ENCODE data around the gene LCN15.
"Not testable (repeated sequence)": the region's sequence is repeated elsewhere in the genome, so short reads cannot be mapped to it uniquely, and the experiment has no call there.

LCN15 gene

GRCh38 chr9:136722093-136722968, 42.0 kb downstream of the LCN15 start:
- DNase-seq (ENCODE audit: low read depth): no peak

DNA sequence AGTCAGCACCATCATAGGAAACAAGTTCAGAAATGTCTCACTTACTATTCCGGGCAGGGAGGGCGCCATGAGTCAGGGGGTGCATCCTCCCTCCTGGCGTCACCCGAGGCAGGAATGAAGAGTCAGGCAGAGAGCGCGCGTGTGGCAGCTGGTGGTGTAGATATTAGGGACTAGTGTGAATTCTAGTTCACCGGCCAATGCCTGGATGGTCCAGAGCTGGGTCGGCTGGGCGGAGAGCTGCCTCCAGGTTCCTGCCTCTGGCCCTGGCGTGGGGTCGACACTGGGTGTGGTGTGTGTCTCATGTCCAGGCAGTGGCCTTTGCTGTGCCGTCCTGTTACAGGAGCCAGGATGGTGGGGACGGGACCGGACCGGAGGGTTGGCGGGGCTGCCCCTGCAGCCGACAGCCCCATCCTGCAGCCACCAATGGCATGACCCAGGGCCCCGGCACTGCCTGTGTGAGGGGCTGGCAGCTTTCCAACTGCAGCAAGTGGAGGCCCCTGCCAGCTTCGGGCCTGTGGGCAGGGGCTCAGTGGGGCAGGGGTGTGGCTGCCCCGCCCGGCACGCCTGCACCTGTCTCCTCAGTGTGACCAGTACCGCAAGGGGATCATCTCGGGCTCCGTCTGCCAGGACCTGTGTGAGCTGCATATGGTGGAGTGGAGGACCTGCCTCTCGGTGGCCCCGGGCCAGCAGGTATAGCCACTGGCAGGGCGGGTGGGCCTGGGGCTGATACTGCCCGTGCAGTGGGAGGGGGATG, 42.8 kb downstream of the LCN15 start:
- DNase-seq (ENCODE audit: low read depth): no peak

GRCh38 chr9:136720898-136721338, 43.4 kb downstream of the LCN15 start:
- DNase-seq (ENCODE audit: low read depth): no peak

- DNase-seq (ENCODE audit: low read depth): no peak
These were observed 43.9 kb downstream of the LCN15 start for GRCh38 chr9:136720251-136720897.

- DNase-seq (ENCODE audit: low read depth): no peak
These were observed 45.0 kb downstream of the LCN15 start for GRCh38 chr9:136719195-136719880.

GRCh38 chr9:136718345-136719194, 45.7 kb downstream of the LCN15 start:
- no peak for DNase-seq (ENCODE audit: low read depth)

- no peak for DNase-seq (ENCODE audit: low read depth)
These were observed 46.9 kb downstream of the LCN15 start for GRCh38 chr9:136717399-136717798.

DNA sequence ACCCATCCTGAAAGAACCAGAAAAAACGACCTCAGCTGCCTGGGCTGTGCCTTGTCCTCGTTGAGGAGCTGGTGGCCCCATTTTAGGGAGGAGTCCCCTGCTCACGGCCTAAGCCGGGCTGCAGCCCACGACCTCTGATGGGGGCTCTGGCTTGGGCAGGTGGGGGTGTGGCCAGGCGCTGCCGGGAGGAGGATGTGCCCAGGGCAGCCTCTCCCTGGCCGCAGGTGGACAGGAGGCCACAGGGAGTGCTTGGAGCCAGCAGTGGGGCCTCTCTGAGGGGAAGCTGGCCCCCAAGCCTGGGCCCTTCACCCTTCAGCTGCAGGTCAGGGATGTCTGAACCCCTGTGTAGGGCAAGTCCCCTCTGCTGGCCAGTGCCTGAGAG, 49.4 kb downstream of the LCN15 start:
- no peak for DNase-seq (ENCODE audit: low read depth)

DNA sequence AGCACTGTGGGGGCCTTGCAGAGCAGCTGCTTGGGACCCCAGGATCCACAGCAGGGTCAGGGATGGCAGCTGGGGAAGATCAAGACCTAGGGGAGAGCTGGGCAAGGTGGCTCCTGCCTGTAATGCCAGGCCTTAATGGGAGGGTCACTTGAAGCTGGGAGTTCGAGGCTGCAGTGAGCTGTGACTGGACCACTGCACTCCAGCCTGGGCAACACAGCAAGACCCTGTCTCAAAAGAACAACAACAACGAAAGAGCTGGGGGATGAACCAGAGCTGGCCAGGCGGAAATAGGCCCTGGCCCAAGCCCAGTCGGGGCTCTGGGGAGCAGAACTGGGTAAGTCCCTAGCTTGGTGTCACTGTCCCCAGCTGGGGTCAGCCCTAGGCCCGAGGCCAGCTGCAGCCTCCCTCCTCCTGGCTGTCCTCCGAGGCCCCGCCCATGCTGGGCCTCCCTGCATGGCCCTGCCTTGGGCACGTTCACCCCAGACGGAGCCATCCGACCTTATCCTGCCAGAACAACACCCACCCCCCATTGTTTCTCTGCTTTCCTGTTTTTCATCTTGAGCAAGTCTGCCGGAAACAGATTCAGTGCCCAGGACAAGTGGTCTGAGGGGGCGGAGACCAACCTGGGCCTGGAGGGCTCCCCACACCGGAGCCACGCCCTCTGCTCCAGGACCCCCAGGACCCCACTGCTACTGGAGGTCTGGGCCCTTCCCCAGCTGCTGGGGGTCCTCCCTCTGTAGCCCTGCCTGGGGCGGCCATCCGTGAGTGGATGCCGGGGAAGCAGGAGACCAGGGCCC, 50.0 kb downstream of the LCN15 start:
- DNase-seq (ENCODE audit: low read depth): no peak

- no peak for DNase-seq (ENCODE audit: low read depth)
These were observed 50.8 kb downstream of the LCN15 start for GRCh38 chr9:136713550-136713949.

DNA sequence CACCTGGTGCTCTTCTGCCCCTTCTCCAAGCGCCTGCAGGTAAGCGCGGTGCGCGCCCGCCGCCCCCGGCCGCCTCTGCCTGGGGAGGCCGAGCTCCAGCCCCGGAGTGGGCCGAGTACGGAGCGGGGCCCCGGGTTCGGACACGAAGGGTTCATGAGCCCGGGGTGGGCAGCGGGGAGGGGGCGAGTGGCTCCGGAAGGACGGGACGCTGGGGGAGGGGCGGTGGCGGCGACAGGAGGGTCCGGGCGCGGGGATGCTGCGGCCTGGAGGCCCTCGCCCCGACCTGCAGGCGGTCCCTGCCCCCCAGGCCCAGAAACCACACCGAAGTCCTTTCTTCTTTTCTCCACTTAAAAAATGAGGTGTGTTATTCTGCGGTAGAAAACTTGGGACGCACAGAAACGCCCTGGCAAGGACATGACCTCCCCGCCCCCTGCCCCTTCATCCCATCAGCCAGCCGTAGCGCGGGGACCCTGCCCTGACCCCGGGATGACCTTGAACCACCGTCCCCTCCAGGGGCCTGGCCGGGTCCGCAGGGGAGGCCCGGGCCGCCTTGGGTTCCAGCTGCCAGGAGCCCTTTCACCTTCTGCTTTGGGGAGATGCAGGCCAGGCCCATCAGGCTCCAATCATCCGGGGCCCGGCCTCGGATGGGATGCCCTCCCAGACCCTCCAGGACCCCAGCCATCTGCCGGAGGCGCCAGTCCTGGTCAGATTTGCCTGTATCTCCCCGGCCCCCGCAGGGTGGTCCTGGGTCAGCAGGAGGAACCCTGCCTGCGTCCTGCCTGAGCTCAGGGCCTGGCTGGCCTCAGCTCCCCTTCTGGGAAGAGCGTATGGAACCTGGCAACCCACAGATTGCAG, 51.4 kb downstream of the LCN15 start:
- DNase-seq (ENCODE audit: low read depth): no peak

DNA sequence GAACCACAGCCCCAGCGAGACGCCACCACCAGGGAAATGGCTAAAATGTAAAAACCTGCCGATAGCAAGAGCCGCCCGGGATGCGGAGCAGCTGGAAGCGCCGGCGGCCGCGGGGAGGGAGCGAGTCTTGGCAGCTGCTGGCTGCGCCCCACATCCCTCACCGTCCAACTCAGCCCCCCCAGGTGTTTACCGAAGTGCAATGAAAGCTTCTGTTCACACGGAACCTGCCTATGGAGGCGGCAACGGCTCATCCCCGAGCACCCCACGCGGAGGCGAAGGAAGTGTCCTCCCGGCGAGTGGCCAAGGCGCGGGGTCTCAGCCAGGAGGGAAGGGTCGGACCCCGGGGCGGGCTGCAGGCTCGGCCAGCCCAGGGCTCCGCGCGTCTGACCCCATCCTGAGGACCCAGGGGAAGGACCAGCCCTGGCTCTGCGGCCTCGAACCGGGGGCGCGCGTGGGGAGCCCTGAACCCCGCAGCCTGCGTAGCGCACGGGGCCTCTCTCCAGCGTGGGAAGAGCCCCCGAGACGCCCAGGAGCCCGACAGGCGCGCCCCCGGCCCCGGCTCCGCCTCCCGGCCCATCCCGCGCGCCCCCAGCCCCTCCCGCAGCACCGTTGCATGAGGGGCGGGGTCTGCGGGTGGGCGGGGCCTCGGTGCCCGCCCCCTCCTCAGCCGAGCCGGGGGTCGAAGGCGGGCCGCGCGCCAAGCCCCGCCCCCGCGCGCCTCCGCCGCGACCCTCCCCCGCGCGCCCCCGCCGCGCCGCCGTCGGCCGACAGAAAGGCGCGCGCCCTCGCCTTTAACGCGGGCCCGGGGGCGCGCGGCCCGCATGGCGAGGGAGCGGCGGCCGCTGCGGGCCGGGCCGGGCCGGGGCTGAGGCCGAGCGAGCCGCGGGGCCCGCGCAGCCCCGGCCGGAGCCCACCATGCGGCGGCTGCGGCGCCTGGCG, 52.3 kb downstream of the LCN15 start, which contains the start of gene DIPK1B:
Gene DIPK1B, plus strand, starts transcription at position 822 of the 939 bp plus-strand sequence. Its CDS starts 94 bp downstream, at position 916.
- no peak for DNase-seq (ENCODE audit: low read depth)

GRCh38 chr9:136711219-136711648, 53.1 kb downstream of the LCN15 start:
- not testable (repeated sequence) for DNase-seq (ENCODE audit: low read depth)

- DNase-seq (ENCODE audit: low read depth): no peak
These were observed 53.8 kb downstream of the LCN15 start for GRCh38 chr9:136710543-136710942.
